ENCODE results near the gene SLC6A19.

DNA sequence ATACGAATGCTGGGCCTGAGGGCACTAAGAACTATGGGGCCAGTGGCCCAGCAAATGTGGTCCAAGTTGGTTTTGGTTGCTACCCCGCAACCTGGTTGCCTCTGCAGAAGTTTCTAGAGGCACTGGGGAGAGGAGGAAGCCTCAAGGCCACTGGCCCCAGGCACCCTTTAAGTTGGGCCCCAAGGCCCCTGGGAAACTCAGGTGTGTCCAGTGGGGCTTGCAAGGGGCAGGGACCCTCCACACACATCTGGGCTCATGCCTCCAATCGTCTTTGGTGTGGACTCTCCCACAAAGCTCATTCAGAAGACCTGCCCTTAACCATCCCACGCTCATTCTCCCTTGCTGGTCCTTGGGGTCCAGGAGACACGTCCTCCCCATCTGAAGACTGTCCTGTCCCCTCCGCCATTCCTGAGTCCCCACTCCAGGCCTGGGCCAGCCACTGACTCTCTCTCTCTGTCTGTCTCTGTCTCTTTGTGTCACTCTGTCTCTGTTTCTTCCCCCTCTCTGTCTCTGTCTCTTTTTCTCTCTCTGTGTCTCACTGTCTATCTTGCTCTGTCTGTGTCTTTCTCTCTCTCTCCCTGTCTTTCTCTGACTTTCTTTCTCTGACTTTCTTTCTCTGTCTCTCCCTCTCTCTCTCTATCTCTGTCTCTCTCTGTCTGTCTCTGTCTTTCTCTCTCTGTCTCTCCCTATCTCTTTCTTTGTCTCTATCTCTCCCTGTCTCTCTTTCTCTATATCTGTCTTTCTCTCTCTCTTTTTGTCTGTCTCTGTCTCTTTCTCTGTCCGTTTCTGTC, 3.3 kb upstream of the SLC6A19 start:
- TF ChIP-seq, protein P1, sequence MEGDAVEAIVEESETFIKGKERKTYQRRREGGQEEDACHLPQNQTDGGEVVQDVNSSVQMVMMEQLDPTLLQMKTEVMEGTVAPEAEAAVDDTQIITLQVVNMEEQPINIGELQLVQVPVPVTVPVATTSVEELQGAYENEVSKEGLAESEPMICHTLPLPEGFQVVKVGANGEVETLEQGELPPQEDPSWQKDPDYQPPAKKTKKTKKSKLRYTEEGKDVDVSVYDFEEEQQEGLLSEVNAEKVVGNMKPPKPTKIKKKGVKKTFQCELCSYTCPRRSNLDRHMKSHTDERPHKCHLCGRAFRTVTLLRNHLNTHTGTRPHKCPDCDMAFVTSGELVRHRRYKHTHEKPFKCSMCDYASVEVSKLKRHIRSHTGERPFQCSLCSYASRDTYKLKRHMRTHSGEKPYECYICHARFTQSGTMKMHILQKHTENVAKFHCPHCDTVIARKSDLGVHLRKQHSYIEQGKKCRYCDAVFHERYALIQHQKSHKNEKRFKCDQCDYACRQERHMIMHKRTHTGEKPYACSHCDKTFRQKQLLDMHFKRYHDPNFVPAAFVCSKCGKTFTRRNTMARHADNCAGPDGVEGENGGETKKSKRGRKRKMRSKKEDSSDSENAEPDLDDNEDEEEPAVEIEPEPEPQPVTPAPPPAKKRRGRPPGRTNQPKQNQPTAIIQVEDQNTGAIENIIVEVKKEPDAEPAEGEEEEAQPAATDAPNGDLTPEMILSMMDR (IDR thresholded peaks at IDR 0.05) = no peak
- TF ChIP-seq POLR2A (IDR thresholded peaks at IDR 0.05) = no peak
